Epidermal melanocyte (primary cell): ENCODE data around the gene PTK7.
A peak's percentile ranks its signal among the peaks of the same experiment; 100 is the strongest.
"Not testable (repeated sequence)": the region's sequence is repeated elsewhere in the genome, so short reads cannot be mapped to it uniquely, and the experiment has no call there.

Experiments used
- DNase-seq: peaks from one replicate; pipeline ENCODE4 v3.0.0; 2011; ENCODE audit warnings: low spot score; ENCODE audit not compliant: insufficient read length

Gene PTK7

DNA sequence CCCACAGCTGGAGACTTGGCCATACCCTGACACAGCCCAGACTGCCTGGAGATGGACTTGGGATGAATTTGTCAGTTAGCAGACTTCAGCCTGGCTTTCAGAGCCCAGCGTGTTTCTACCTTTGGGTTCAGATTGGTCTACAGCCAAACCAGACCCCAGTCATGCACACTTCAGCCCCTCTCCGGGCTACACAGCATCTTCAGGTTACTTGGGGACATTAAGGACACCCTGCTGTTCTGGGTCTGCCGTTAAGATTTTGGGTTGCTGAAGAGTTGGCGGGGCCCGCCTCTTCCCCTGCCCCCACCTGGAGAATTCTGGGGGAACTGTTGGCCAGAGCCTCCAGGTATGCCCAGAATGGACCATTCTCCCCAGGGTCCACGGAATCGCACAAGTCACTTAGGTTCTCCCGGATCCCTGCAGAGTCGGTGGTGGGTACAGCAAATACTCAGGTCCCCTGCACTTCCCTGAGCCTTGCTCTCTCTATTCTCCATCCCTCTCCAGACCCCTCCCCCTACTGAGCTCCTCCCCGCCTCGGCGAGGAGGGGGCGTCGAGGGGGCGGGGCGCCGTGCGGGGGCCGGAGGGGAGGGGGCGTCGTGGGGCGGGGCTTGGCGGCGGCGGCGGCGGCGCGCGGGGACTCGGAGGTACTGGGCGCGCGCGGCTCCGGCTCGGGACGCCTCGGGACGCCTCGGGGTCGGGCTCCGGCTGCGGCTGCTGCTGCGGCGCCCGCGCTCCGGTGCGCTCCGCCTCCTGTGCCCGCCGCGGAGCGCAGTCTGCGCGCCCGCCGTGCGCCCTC, at the start of gene PTK7:
PTK7 (plus strand) TSS at position 645 of the 794 bp plus-strand sequence. CDS start 175 bp downstream, outside the sequence.
- no peak for DNase-seq

DNA sequence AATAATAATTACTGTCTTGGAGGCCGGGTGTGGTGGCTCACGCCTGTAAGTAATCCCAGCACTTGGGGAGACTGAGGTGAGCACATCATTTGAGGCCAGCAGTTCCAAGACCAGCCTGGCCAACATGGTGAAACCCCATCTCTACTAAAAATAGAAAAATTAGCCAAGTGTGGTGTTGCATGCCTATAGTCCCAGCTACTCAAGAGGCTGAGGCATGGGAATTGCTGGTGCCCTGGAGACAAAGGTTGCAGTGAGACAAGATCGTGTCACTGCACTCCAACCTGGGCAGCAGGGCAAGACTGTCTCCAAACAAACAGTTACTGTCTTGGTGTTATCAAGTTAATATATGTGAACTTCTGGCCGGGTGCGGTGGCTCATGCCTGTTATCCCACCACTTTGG, 49.7 kb upstream of the PTK7 start:
- DNase-seq: no peak

DNA sequence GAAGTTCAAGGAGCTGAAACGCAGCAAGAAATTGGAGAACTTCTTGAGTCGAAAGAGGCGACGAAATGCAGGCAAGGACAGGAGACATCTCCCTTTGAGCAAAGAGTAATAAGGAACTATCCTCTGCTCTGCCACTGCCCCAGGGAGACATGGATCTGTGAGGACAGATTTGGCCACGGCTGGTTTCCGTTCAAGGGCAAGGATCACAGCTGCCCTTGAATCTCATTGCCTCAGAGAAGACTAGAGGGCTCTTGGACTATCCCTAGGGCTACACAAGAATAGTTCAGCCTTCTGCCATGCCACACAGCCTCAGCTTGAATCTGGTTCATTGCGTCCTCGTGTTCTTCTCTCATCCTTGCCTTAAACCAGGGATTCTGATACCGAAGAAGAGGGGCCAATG, 47.0 kb upstream of the PTK7 start:
- DNase-seq: no peak

DNA sequence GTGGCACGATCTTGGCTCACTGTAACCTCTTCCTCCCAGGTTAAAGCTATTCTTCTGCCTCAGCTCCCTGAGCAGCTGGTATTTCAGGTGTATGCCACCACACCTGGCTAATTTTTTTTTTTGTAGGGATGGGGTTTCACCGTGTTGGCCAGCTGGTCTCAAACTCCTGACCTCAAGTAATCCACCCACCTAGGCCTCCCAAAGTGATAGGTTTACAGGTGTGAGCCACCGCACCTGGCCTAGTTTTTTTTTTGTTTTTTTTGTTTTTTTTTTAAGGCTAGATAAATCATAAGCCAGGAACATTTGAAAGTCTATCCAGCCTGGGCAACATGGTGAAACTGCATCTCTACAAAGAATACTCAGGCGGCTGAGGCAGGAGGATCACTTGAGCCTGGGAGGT, 43.8 kb upstream of the PTK7 start:
- no peak for DNase-seq

DNA sequence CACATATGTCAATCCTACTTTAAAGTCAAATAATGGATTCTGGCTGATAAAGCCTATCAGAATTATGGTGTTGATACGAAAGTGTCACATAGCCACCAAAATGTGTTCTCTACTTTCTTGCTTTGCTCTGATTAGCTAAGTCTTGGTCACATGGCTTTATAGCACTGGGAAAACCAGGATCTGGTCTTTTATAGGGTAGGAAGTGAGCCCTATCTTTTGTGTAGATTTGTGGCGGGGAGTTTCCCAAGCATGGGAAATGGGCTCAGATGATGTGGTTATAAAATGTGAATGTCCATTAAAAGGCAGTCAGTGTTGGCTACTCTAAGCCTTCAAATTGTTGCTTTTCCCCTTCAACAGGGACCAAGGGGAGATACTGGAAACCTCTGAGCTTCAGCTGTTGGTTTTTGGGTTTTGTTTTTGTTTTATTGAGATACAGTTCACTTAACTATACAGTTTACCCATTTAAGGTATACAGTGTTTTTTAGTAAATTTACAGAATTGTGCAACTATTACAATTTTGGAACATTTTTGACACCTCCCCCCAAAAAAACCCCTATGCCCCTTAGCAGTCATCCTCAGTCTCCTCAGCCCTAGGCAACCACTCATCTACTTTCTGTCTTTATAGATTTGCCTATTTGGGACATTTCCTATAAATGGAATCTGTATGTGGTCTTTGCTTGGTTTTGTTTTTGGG, 42.5 kb upstream of the PTK7 start:
- no peak for DNase-seq

DNA sequence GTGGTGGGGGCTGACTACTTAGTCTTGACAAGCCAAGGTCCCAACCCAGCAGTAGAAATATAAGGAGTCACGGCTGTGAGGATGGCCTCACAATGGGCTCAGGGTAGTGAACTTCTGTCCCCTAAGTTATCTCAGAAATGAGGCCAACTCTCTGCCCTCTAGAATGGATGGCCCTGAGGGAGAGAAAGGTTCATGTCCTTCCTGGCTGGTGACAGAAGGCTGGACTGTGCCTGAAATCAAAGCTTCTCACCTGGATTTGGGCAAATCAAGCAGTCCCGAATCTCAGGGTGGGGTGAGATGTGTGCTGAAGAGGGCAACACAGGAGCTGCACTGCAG, 42.0 kb upstream of the PTK7 start:
- no peak for DNase-seq

DNA sequence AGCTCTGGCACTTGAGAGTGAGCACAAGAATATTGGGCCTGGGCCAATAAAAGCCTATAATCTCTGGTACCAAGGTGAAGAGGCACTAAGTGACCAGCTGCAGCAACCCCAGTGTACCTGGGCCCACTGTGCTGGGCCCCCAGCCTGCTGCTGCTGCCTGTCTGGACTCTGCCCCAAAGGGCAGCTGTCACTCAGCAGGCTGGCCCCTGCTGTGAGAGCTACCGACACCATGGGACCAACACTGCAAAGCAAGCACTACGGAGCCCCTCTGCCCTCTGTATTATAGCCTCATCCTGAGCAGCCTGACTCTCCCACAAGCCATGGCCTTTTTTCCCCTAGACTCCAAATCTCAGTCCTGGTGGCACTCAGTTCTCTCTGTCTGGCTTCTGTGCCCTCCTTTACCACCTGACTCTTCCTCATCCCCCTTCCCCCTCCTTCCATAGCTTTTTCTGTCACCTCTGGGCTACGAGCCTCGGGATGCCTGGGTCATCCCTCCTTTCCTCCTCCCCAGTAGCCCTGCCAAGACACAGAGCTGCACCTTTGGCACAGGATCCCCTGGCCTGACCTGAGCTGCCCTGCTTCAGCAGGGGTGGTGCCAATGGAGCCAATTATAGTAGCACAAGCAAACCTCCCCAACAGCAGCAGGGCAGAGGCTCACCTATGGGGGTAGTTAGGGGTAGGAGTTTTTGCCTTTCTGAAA, 40.5 kb upstream of the PTK7 start:
- DNase-seq: no peak

DNA sequence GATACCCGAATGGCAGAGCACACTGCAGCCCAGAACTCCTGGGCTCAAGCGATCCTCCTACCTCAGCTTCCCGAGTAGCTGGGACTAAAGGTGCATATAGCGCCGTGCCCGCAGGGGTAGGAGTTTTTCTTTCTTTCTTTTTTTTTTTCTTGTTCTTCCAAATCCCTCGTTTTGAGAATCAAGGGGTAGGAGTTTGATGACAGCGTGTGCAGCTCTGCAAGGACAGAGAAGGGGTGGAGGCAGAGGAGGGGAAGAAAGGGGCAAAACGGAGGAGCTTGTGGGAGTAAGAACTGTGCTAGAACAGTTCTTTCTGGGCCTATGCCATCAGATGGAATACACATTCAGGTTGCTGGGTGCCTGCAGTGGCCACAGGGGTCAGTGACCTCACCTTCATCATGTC, 39.4 kb upstream of the PTK7 start:
- no peak for DNase-seq

DNA sequence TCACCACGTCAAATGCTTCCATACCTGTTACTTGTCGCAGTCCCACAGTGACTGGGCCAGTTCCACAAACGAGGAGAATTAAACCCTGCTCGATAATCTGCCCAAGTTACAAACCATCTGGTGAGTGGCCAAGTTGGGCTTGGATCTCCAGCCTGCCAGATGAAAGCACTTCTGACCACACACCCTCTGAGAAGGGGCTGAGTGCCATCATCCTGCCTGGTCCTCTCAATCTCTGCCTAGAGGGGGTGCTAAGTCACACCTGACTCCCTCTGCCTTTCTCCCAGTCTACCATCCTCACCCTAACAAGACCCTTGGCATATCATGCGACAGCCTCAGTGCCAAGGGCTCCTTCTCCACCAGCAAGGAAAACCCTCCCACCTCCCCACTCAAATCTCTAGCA, 38.9 kb upstream of the PTK7 start:
- no peak for DNase-seq

DNA sequence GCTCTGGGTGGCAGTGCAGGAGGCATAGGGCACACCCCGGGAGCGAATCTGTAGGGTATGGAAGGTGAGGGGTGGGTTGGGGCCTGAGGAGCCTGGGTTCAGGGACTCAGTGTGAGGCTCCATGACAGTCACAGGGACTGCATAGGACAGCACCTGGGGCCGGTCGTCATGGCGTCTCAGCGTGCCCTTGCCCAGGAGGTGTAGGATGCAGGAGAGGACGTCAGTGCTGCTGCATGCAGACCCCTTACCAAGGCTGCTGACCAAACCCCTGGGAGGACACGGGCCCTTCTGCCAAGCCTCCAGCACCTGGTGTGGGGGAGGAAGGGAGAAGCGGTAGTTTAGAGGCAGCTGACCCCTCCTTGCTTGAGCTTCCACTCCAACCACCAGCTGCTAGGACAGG, 38.4 kb upstream of the PTK7 start:
- no peak for DNase-seq

DNA sequence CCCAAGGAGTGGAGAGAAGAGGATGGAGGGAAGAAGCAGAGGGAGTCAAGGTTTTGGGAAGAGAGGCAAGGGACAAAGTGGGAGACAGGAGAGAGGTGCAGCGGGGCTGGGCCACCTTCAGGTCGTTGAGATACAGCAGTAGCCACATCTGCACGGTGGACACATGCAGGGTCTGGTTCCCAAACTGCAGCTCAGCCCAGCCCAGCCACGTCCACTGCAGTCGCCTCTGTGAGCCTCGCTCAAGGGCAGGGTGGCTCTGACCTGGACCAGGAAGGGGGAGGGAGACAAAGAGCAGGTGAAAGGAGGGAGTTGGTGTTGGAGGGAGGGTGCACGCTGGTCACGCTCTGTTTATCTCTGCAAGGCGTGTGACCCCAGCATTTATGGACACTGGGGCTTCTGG, 37.4 kb upstream of the PTK7 start:
- DNase-seq: no peak

DNA sequence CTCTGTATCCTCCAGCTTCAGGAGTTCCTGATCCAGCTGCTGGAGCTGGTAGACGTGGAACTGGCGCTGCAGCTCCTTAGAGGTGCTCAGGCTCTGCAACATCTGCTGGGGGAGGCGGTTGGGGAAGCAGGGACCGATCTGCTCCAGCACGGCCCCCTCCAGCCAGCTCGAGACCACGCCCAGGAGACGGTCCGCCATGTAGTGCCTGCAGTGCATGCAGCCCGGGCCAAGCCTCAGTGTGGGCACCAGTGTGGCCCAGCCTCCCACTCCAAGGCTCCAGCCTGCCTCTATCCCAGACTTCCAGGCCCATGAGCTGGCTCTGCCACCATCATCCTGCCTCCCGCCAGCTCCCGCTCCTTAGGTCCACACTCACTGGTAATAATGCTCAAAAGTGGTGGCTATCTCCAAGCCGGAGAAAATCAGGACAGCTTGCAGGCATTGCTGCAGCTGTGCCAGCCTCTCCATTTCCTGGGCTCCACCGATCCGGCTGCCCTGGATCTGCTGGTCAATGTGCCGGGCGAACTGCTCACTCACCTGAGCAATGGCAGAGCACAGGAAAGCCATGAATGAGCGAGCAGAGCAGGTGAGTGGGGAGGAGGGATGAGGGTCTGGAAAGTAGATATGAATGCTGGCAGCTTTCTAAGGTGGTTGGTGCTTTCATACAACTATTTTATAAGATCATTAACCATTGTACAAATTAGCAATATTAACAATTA, 35.4 kb upstream of the PTK7 start:
- DNase-seq: no peak

DNA sequence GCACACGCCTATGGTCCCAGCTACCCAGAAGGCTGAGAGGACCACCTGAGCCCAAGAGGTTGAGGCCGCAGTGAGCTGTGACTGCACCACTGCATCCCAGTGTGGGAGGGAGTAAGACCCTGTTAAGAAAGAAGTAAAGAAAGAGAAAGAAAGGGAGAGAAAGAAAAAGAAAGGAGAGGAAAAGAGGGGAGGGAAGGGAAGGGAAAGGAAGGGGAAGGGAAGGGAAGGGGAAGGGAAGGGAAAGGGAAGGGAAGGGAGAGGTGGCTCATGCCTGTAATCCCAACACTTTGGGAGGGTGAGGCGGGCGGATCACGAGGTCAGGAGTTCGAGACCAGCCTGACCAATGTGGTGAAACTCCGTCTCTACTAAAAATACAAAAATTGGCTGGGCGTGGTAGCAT, 34.6 kb upstream of the PTK7 start:
- DNase-seq: not testable (repeated sequence)

DNA sequence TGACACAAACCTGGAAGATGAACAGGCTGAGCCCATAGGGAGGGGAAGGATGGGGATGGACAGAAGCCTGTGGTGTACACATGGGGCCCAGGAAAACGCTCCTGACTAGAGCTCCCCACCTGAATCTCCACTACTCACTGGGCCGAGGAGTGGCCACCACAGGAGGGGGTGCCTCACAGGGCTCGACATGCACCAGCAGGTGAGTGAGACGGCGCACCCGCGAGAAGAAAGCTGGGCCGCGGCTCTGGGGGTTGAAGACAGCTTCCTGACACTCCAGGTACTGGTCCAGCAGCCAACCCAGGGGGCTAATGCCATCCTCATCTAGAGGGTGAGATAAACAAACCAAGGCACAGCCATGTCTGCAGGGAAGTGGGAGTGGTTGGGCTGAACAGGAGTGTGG, 32.8 kb upstream of the PTK7 start:
- DNase-seq: no peak

DNA sequence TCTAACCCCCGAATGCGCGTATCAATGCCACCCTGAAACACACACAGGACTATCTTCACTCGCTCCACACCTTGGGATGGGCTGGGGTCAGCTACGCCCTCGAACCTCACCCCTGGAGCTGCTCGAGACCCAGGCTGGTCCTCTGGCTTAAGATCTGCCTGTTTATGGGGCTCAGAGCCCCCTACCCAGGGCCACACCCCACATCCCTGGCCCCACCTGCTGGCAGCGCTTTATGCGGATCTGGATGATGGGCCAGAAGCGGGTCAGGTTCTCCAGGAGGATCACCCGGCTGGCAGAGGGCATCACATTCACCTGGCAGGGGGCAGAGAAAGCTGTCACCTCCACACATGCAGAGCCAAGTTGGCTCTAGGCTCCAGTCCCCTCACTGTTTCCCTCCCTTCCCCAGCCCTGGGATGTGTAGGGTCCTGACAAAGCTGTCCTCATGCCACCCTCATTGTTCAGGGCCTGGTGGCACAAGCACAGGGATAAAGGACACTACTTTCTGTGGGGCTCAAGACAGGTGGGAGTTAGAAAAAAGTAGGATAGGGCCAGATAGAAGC, 30.7 kb upstream of the PTK7 start:
- DNase-seq: peak; percentile 5

DNA sequence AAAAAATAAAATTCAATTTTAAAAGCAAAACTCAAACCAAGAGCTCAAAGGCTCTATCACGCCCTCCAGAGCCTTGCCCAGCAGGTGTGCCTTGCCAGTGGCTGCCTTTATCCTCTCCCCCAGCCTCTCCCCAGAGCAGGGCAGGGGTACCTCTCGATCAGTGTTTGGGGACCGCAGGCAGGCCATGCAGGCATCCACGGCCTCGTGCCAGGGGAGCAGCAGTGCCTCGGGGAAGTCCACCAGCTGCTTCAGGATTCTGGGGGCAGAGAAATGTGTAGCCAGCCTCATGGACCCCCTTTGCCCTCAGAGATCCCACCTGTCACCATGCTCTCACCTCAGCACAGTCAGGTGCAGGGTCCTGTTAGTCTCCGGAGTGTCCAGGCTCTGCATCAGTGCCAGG, 28.1 kb upstream of the PTK7 start:
- peak; percentile 5 for DNase-seq

DNA sequence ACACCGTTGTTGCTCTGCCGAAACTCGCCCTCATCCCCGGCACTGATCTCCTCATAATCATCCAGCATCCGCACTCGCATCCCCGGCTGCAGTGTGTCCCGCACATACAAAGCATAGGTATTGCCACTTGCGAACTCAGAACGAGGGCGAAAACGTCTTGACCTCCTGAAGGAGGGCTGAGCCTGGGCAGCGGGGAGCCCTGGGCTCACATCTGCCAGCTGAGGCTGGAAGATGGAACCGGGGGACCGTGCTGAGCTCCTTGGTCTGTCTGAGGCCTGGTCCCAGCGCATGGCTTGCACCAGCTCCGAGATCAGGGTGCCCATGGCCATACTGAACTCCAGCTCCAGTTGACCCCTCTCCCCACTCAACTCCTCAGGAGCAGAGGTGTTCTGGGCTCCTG, 25.1 kb upstream of the PTK7 start:
- DNase-seq: peak; percentile 10

DNA sequence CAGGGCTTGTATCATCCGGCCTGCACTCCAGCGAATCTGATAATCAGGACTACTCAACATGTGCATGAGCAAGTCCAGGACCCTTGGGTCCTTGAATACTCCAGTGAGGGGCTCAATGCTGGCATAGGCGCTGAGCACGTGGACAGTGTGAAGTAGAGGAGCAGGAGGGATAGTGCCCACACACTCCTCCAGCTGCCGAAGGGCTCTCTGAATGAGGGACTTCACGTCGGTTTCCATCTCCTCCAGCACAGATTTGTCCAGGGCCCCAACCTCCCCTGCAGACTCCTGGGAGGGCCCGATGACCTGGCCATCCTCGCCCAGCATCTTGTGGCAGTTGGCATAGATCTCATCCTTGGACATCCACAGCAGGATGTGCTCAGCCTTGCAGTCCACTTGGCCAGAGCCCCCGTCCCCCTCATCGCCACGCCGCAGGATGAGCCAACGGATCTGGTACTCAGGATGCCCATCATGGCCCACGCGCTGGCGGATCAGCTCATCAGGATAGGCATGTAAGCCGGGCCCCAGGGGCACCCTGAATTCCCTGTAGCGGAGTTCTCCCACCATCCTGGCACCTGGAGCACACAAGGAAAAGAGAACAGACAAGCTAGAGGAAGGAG, 23.8 kb upstream of the PTK7 start:
- DNase-seq: no peak

DNA sequence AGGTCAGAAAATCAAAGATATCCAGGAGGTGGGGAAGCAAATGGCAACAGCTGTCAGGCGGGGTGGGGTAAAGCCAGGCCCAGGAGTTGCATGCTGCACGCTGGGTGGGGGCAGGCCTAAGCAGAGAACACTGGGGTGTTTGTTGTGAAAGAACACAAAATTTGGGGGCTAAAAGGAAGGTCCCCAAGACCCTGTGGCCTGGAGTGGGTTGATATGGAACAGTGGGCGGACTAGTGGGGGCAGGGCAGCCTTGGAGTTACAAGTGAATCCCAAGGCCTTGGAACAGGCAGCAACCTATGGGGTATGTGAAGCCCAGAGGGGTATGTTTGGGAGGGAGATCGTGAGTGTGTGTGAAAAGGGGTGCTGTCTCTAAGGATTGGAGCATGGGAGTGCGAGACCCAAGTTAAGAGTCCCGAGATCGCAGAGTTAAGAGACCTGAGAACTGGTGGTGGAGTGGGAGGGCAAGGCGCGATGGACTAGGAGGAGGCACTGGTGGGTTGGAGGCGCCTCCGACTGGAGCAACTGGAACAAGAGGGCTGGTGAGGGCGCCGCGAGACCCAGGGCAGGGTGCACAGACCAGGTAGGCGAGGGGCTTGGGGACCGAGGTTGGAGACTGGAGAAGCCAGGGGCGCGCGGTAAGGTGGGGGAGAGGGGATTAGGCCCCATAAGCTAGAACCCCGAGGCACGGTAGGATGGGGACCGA, 23.1 kb upstream of the PTK7 start:
- DNase-seq: no peak

DNA sequence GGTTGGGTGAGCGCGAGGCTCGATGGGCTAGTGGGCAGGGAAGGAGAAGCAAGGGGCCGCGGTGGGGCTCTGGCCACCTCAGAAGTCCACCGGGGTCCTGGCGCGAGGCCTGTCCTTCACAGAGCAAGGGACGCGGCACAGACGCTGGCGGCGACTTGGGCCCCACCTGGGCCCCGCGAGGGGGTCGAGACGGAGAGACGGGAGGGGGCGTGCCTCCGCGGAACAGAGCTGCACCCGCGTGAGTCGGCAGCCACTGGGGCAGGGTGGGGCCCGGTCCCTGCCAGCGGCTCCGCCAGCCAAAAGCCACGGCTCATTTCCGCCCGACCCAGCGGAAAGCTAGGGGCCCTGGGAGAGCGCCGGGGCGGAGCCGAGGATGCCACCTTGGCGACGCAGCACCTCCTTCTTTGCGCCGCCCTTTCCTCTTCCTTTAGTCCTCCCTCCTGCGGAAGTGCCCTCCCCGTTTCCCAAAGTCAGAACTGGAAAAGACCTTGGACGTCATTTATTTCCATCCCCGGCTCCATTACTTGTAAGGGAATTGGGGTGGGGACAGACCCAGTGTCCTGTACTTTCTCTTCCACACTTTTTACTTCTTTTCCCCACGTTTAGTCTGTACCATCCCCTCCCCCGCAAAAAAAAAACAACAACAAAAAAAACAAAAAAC, 22.4 kb upstream of the PTK7 start, which contains the start of gene CUL7:
CUL7 (minus strand) TSS at position 307 of the 661 bp plus-strand sequence. CDS start 1,063 bp downstream, outside the sequence.
- peak; percentile 99 for DNase-seq
